NCI-H510A treated with DMSO at 0.1 percent for 48 hours (cell line): ENCODE results near the gene MTERF1.

Experiments
- DNase-seq: peaks from one replicate; lab custom pipeline; 2025; lab: John Stamatoyannopoulos, UW

Gene MTERF1

DNA sequence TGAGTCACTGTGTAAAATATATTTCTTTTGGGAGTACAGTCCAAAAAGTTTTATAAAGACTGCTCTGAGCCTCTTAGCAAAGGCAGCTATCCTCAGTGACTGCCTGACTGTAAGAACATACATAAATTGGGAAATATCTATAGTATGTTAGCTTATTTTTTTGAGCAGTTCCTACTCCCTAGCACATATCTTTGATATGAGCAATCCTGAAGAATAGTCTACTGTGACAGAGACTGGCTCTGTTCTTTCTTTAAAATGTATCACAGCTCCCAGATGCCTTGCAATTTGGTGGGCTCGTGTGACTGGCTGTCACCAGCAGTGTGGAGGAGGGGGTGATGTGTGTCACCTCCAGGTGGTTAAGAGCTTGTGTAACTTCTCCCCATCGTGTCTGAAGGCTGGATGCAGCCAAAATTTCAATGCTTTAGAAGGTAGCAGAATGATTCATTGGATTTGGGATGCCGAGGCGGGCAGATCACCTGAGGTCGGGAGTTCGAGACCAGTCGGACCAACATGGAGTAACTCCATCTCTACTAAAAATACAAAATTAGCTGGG lies 47.9 kb downstream of the MTERF1 start:
- DNase-seq: no peak

DNA sequence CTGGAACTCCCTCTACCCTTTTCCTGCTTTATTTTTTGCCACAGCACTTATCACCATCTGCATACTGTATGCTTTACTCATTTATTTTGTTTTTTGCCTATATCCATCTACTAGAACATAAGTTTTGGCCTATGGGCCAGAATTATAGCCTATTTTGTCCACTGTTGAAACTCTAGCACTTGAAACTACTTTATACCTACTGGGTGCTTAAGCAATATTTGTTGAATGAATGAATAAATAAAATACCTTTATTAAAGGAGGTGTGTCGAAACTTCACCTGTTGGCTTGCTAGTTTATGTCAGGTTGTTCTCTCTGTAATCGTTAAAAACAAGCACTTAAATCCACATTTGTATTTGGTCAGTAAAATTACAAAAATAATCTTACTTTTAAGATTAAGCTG lies 53.3 kb downstream of the MTERF1 start:
- no peak for DNase-seq

DNA sequence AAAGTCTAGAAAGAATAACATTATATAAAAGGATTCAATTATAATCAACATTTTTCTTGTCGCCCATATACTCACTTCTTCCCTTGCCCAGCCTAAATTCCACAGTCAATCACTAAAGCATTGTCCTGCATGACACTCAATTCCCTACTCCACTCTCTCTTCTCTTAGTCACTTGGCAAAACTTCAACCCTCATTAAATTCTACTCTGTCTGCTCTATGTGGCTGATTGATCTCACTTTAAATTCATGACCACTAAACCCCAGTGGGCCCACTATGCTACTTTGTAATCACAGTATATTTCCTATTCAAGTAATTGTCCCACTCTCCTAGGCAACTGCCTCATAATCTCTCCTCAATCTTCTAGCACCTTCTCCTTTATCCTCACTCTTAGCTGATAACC lies 54.1 kb downstream of the MTERF1 start:
- DNase-seq: no peak

DNA sequence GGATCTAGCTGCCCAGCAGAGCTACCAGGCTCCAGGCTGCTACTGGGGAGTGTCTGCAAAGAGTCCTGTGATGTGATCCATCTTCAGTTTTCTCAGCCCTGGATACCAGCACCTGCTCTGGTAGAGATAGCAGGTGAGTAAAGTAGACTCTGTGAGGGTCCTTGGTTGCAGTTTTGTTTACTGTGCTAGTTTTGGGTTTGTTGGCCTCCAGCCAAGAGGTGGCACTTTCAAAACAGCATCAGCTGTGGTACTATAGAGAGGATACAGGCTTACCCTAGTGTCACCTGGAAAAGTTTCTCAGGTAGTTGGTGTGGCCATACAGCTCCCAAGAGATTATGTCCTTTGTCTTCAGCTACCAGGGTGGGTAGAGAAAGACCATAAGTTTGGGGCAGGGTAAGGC lies 56.3 kb downstream of the MTERF1 start:
- DNase-seq: no peak
